Colonic mucosa (tissue), 4 donors: ENCODE results near the gene PUM1. TPM values are rescaled to one million over a fixed set of nuclear protein-coding genes. Genes with fewer than 3 reads are reported as not detected.
A peak's percentile ranks its signal among the peaks of the same experiment; 100 is the strongest.

Source experiments
- DNase-seq: peaks from one replicate; pipeline ENCODE4 v3.0.0-alpha.2; 2020
- H3K27ac ChIP-seq: fragments of 200-600 bp; one replicate; pipeline ENCODE4 v1.8.0; 2021
- H3K27me3 ChIP-seq: fragments of 200-600 bp; one replicate; pipeline ENCODE4 v1.8.0; 2021
- H3K36me3 ChIP-seq: fragments of 200-600 bp; one replicate; pipeline ENCODE4 v1.8.0; 2021
- H3K4me1 ChIP-seq: fragments of 200-600 bp; one replicate; pipeline ENCODE4 v1.8.0; 2021; ENCODE audit warnings: mild to moderate bottlenecking
- H3K4me3 ChIP-seq: fragments of 200-600 bp; one replicate; pipeline ENCODE4 v1.8.0; 2021
- H3K9ac ChIP-seq, 2 donors: one replicate each; pipeline ENCODE4 v1.7.0; 2013; ENCODE audit warnings: control low read depth in 2 of 2, low read depth in 2 of 2, low read length in 2 of 2
- H3K9me3 ChIP-seq: fragments of 200-600 bp; one replicate; pipeline ENCODE4 v1.8.0; 2021
- CTCF ChIP-seq: fragments of 200-600 bp; IDR thresholded peaks from one replicate; pipeline ENCODE4 v1.8.0; 2022; ENCODE audit warnings: antibody characterized with exemption, mild to moderate bottlenecking
- intact Hi-C: fragments of 100-400 bp; cut with DNase I; formaldehyde crosslinking; loops from one replicate; pipeline ENCODE4 v1.14.1; 2022
- total RNA-seq, 2 donors: library from RNA; stranded (reverse); fragmentation: NEBNext Ultra II Directional in 1 of 2; extraction: Animal tissue kit (Norgen Biotek cat#: 25700) in 1 of 2; gene quantifications; one replicate each; pipeline ENCODE4 v1.2.1, GENCODE V29; 2021
- donor health status: healthy.
- donor health status: DM: no; HTN: no; CAD: no.
- donor health status: DM: no; HTN: no; CAD: no.

PUM1 gene, protein sequence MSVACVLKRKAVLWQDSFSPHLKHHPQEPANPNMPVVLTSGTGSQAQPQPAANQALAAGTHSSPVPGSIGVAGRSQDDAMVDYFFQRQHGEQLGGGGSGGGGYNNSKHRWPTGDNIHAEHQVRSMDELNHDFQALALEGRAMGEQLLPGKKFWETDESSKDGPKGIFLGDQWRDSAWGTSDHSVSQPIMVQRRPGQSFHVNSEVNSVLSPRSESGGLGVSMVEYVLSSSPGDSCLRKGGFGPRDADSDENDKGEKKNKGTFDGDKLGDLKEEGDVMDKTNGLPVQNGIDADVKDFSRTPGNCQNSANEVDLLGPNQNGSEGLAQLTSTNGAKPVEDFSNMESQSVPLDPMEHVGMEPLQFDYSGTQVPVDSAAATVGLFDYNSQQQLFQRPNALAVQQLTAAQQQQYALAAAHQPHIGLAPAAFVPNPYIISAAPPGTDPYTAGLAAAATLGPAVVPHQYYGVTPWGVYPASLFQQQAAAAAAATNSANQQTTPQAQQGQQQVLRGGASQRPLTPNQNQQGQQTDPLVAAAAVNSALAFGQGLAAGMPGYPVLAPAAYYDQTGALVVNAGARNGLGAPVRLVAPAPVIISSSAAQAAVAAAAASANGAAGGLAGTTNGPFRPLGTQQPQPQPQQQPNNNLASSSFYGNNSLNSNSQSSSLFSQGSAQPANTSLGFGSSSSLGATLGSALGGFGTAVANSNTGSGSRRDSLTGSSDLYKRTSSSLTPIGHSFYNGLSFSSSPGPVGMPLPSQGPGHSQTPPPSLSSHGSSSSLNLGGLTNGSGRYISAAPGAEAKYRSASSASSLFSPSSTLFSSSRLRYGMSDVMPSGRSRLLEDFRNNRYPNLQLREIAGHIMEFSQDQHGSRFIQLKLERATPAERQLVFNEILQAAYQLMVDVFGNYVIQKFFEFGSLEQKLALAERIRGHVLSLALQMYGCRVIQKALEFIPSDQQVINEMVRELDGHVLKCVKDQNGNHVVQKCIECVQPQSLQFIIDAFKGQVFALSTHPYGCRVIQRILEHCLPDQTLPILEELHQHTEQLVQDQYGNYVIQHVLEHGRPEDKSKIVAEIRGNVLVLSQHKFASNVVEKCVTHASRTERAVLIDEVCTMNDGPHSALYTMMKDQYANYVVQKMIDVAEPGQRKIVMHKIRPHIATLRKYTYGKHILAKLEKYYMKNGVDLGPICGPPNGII
- total RNA-seq, result 100 to 1,000 TPM; 119 to 124 TPM

- peak within 1 kb of the TSS; percentile 82 for H3K27ac ChIP-seq
- TF ChIP-seq CTCF, result no peak
- H3K4me3 ChIP-seq, result peak within 1 kb of the TSS; percentile 44
- no peaks in the 10 kb centered on the region for H3K27me3 ChIP-seq
- H3K9ac ChIP-seq, result peak within 1 kb of the TSS; percentile 92 to 98
- H3K9me3 ChIP-seq, result no peaks in the 10 kb centered on the region
- intact Hi-C loops, result no loop called here
- DNase-seq, result peak; percentile 99
- peaks cover 11% of the 10 kb centered on the region for H3K4me1 ChIP-seq
- no peaks in the 10 kb centered on the region for H3K36me3 ChIP-seq
Measured at GRCh38 chr1:31065310-31066217, at the start of gene PUM1. Gene PUM1 (minus strand): TSS chr1:31065717. CDS start chr1:31059566, 6,151 bp downstream.

DNA sequence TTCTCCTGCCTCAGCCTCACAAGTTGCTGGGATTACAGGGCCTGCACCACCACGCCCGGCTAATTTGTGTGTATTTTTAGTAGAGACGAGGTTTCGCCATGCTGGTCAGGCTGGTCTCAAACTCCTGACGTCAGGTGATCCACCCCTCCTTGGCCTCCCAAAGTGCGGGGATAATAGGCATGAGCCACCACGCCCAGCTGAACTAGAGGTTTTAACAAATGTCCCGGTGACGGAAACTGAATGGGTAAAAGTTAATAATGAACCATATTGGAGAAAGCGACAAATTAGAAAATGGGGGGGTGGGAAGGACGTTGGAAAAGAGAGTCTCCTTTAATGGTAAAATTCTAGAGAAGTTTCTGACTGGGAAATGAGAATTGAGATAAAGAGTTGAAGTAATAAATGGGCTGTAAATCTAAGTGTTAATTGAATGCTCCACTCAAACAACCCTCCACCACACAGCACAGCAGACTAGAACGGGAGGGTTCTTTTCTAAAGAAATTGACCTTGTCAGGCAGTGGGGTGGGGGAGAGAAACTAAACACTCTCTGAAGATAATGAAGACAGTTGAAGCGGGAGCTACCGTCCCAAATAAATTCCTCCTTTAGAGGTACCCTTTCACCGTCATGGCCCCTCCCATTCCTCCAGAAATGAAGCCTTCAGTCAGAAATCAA lies 46.9 kb upstream of the PUM1 start:
- no peak overlapping the region for H3K27ac ChIP-seq
- H3K4me1 ChIP-seq, result no peaks in the 10 kb centered on the region

DNA sequence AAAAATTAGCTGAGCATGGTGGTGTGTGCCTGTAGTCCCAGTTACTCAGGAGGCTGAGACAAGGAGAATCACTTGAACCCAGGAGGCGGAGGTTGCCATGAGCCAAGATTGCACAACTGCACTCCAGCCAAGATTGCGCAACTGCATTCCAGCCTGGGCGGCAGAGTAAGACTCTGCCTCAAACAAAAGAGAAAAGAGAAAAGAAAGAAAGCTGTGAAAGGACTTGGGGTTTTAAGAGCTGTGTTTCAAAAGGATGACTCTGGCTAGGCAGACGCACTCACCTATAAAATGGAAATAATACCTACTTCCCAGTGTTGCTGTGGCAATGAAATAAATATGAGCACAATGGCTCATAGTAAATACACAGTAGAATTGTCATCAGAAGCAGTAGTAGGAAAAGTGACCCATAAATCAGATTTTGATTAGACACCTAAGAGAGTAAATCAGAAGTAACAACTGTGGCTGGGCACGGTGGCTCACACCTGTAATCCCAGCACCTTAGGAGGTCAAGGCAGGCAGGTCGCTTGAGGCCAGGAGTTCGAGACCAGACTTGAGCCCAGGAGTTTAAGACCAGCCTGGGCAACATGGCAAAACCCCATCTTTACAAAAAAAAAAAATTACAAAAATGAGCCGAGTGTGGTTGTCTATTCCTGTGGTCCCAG lies 45.9 kb upstream of the PUM1 start:
- no peak overlapping the region for H3K9ac ChIP-seq
- no peaks in the 10 kb centered on the region for H3K36me3 ChIP-seq
- no peak for TF ChIP-seq CTCF
- no peaks in the 10 kb centered on the region for H3K9me3 ChIP-seq
- H3K4me1 ChIP-seq, result no peaks in the 10 kb centered on the region
- no peaks in the 10 kb centered on the region for H3K27me3 ChIP-seq
- intact Hi-C loops, result no loop called here
- peak; percentile 68 for DNase-seq
- no peak overlapping the region for H3K27ac ChIP-seq
- no peak overlapping the region for H3K4me3 ChIP-seq

More for the DNA sequence above, 46.9 kb upstream of the PUM1 start:
- intact Hi-C loops, result no loop called here
- H3K27me3 ChIP-seq, result no peaks in the 10 kb centered on the region
- peak; percentile 35 for DNase-seq
- no peaks in the 10 kb centered on the region for H3K9me3 ChIP-seq
- no peak for TF ChIP-seq CTCF
- H3K9ac ChIP-seq, result no peak overlapping the region
- H3K4me3 ChIP-seq, result no peak overlapping the region
- H3K36me3 ChIP-seq, result no peaks in the 10 kb centered on the region

GRCh38 chr1:31110846-31111245 lies 45.3 kb upstream of the PUM1 start:
- no peak overlapping the region for H3K27ac ChIP-seq
- no peaks in the 10 kb centered on the region for H3K9me3 ChIP-seq
- intact Hi-C loops, result no loop called here
- H3K27me3 ChIP-seq, result no peaks in the 10 kb centered on the region
- no peaks in the 10 kb centered on the region for H3K36me3 ChIP-seq
- DNase-seq, result no peak
- no peak overlapping the region for H3K4me3 ChIP-seq
- H3K9ac ChIP-seq, result no peak overlapping the region
- H3K4me1 ChIP-seq, result no peaks in the 10 kb centered on the region
- TF ChIP-seq CTCF, result no peak
